ENCODE results near the gene WNT9A. TPM values are rescaled to one million over a fixed set of nuclear protein-coding genes. Genes with fewer than 3 reads are reported as not detected.

Gene WNT9A
- total RNA-seq, 1 experiment from 2014 or later: 1.5 TPM

GRCh38 chr1:227911376-227911775 lies 36.4 kb downstream of the WNT9A start (continued):
- TF ChIP-seq MXD4 (CRISPR knock-in tag; IDR thresholded peaks at IDR 0.05; ENCODE audit: borderline replicate concordance) (no peak), ATF1 (CRISPR knock-in tag; IDR thresholded peaks at IDR 0.05) (no peak)
- TF ChIP-seq, protein P1, sequence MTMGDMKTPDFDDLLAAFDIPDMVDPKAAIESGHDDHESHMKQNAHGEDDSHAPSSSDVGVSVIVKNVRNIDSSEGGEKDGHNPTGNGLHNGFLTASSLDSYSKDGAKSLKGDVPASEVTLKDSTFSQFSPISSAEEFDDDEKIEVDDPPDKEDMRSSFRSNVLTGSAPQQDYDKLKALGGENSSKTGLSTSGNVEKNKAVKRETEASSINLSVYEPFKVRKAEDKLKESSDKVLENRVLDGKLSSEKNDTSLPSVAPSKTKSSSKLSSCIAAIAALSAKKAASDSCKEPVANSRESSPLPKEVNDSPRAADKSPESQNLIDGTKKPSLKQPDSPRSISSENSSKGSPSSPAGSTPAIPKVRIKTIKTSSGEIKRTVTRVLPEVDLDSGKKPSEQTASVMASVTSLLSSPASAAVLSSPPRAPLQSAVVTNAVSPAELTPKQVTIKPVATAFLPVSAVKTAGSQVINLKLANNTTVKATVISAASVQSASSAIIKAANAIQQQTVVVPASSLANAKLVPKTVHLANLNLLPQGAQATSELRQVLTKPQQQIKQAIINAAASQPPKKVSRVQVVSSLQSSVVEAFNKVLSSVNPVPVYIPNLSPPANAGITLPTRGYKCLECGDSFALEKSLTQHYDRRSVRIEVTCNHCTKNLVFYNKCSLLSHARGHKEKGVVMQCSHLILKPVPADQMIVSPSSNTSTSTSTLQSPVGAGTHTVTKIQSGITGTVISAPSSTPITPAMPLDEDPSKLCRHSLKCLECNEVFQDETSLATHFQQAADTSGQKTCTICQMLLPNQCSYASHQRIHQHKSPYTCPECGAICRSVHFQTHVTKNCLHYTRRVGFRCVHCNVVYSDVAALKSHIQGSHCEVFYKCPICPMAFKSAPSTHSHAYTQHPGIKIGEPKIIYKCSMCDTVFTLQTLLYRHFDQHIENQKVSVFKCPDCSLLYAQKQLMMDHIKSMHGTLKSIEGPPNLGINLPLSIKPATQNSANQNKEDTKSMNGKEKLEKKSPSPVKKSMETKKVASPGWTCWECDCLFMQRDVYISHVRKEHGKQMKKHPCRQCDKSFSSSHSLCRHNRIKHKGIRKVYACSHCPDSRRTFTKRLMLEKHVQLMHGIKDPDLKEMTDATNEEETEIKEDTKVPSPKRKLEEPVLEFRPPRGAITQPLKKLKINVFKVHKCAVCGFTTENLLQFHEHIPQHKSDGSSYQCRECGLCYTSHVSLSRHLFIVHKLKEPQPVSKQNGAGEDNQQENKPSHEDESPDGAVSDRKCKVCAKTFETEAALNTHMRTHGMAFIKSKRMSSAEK (CRISPR knock-in tag; IDR thresholded peaks at IDR 0.05; ENCODE audit: borderline replicate concordance): no peak

GRCh38 chr1:227910511-227911153 lies 37.1 kb downstream of the WNT9A start:
- TF ChIP-seq USF1 (CRISPR knock-in tag; IDR thresholded peaks at IDR 0.05) (no peak), ZNF121 (CRISPR knock-in tag; IDR thresholded peaks at IDR 0.05) (no peak), ZNF281 (CRISPR knock-in tag; IDR thresholded peaks at IDR 0.05) (no peak), SP1 (CRISPR knock-in tag; conservative IDR thresholded peaks at IDR 0.05) (no peak), GABPB1 (CRISPR knock-in tag; IDR thresholded peaks at IDR 0.05) (no peak), SOX15 (CRISPR knock-in tag; IDR thresholded peaks at IDR 0.05) (no peak), AFF4 (CRISPR knock-in tag; IDR thresholded peaks at IDR 0.05; ENCODE audit: borderline replicate concordance) (no peak), TEAD4 (CRISPR knock-in tag; IDR thresholded peaks at IDR 0.05) (no peak), ATF1 (CRISPR knock-in tag; IDR thresholded peaks at IDR 0.05) (no peak), NFATC4 (CRISPR knock-in tag; IDR thresholded peaks at IDR 0.05) (no peak), ZNF138 (CRISPR knock-in tag; conservative IDR thresholded peaks at IDR 0.05) (no peak), SMAD4 (CRISPR knock-in tag; IDR thresholded peaks at IDR 0.05) (no peak), ZNF425 (CRISPR knock-in tag; conservative IDR thresholded peaks at IDR 0.05) (no peak), NR1H2 (CRISPR knock-in tag; IDR thresholded peaks at IDR 0.05) (no peak)
- CTCF ChIA-PET: interaction anchor here (1.1 to 1.6 kb wide), 4 partner anchors 15 to 123 kb away, joined by 3 to 5 read pairs (median 4); partner anchors contain the start of gene WNT9A
- peaks cover 22% of the 10 kb centered on the region for H3K4me1 Mint-ChIP-seq
- H3K36me3 Mint-ChIP-seq: no peaks in the 10 kb centered on the region
- no peak overlapping the region; the same call in 1 of the 2 replicates for H3K27ac Mint-ChIP-seq
- no peaks in the 10 kb centered on the region for H3K27me3 Mint-ChIP-seq (ENCODE audit: low read depth)
- no peak for DNase-seq (ENCODE audit: low spot score)
- POLR2A ChIA-PET: no interaction called here
- no peak overlapping the region for H3K4me3 Mint-ChIP-seq
- H3K9me3 Mint-ChIP-seq: no peaks in the 10 kb centered on the region
- ATAC-seq: no peak
